Endometrial microvascular endothelial cells (primary cell): ENCODE data around the gene FCSK. TPM values are rescaled to one million over a fixed set of nuclear protein-coding genes. Genes with fewer than 3 reads are reported as not detected.
"Not testable (repeated sequence)": the region's sequence is repeated elsewhere in the genome, so short reads cannot be mapped to it uniquely, and the experiment has no call there.

Experiments
- in situ Hi-C: cut with HindIII; loops from 2 replicates; pipeline ENCODE4 v1.10.0; 2017; ENCODE audit warnings: low sequenced_read_pairs, low pct_unique_long_range_greater_than_20kb; ENCODE audit errors: inconsistent ontology term
- total RNA-seq: library from RNA; depleted of rRNA; stranded (reverse); fragments of >200 nt; gene quantifications from one replicate; pipeline ENCODE4 v1.2.3, GENCODE V29; 2015; ENCODE audit errors: inconsistent ontology term

Gene FCSK
- total RNA-seq, 1 donor from 2014 or later, result 8.2 TPM

DNA sequence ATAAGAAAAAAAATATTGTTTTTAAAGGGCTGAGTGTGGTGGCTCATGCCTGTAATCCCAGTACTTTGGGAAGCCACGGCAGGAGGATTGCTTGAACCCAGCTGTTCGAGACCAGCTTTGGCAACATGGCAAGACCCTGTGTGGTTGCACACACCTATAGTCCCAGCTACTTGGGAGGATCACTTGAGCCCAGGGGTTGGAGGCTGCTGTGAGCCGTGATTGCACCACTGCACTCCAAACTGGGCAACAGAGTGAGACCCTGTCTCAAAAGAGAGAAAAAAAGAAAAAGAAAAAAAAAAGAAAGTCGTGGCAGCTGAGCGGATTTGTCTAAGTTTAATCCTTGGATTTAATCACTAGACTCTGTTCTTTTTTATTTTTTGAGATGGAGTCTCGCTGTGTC is 6.3 kb upstream of the FCSK start:
- in situ Hi-C loops, result no loop called here

DNA sequence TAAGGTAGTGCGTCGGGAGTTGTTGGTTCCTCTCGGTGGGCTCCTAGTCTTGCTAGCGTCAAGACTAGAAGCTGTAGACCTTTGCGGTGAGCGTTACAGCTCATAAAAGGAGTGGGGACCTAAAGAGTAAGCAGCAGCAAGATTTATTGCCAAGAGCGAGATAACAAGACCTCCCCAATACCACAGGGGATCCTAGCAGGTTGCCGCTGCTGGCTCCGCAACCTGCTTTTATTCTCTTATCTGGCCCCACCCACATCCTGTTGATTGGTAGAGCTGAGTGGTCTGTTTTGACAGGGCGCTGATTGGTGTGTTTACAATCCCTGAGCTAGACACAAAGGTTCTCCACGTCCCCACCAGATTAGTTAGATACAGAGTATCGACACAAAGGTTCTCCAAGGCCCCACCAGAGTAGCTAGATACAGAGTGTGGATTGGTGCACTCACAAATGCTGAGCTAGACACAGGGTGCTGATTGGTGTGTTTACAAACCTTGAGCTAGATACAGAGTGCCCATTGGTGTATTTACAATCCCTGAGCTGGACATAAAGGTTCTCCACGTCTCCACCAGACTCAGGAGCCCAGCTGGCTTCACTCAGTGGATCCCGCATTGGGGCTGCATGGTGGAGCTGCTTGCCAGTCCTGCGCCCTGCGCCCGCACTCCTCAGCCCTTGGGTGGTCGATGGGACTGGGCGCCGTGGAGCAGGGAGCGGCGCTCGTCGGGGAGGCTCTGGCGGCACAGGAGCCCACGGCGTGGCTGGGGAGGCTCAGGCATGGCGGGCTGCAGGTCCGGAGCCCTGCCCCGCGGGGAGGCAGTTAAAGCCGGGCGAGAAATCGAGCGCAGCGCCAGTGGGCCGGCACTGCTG is 4.0 kb upstream of the FCSK start:
- in situ Hi-C loops, result not testable (repeated sequence)

DNA sequence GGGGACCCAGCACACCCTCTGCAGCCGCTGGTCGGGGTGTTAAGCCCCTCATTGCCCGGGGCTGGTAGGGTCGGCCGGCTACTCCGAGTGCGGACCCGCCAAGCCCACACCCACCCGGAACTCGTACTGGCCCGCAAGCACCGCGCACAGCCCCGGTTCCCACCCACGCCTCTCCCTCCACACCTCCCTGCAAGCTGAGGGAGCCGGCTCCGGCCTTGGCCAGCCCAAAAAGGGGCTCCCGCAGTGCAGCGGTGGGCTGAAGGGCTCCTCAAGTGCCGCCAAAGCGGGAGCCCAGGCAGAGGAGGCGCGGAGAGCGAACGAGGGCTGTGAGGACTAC is 3.4 kb upstream of the FCSK start:
- in situ Hi-C loops, result not testable (repeated sequence)

DNA sequence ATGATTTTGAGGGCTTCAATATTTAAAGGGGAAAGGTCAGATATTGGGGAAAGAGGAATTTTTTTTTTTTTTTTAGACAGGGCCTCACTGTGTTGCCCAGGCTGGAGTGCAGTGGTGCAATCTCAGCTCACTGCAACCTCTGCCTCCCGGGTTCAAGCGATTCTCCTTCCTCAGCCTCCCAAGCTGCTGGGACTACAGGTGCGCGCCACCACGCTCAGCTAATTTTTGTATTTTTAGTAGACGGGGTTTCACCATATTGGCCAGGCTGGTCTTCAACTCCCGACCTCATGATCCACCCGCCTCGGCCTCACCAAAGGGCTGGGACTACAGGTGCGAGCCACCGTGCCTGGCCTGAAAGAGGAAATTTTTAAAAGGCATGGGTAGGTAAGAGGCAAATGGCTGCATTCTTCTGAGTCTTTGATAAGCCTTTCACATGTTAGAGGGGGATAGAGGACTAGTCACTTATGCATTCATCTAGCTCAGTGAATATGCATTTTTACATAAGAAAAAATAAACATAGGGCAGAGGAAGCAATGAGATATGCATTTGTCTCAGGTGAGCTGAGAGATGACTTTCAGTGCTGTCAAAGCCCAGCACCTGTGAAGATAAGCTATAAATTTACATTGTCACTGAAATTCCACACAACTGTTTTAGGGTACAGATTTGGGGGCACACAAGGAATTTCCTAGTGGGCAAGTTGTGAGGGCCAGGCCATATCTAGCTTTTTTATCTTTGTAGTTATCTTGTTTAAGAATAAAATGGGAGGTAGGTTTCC is 1.1 kb upstream of the FCSK start:
- in situ Hi-C loops, result no loop called here

DNA sequence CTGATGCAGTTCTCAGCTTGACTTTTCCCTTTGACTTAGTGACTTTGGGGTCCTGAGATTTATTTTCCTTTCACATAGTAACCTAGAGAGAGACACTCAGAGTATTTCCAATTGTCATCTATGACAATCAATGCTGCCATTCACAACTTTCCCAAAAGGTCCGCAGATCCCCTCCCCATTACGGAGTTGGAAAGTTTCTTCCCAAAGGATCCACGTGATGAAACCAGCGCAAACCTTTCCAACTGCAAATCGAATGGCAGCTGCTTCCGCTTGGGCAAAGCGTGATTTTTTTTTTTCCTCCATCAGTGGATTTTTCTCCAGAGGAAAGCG is 538 bp upstream of the FCSK start:
- in situ Hi-C loops, result no loop called here

DNA sequence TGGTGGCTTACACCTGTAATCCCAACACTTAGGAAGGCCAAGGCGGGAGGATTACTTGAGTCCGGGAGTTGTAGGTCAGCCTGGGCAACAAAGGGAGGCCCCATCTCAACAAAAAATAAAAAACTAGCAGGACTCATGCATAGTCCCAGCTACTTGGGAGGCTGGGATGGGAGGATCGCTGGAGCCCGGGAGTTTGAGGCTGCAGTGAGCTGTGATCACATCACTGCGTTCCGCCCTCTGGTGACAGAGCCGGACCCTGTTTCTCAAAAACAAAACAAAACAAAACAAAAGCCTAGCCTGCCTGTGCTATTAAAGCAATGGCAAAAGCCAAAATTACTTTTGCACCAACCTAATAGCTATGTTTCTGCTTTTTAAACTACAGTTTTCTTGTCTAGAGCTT is 1.5 kb downstream of the FCSK start:
- in situ Hi-C loops, result no loop called here

DNA sequence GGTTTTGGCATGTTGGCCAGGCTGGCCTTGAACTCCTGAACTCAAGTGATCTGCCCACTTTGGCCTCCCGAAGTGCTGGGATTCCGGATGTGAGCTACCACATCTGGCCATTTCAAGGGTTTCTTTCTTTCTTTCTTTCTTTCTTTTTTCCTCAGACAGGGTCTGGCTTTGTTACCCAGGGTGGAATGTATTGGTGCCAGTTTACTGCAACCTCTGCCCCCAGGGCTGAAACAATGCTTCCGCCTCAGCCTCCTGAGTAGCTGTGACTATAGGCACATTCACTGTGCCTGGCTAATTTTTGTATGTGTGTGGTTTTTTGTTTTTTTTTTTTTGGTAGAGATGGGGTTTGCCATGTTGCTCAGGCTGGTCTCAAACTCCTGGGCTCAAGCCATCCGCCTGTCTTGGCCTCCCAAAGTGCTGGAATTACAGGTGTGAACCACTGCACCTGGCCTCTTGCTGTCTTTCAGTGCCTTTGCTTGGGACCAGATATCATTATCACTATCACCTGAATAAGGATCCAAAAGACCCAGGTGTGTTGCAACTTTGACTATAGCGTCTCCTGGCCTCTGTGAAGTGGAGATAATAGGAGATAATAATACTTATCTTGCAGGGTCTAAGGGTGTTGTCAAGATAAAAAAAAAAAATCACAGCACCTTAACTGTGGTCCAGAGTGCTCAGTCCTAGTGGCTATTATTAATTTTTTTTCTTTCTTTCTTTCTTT is 3.2 kb downstream of the FCSK start:
- in situ Hi-C loops, result no loop called here

DNA sequence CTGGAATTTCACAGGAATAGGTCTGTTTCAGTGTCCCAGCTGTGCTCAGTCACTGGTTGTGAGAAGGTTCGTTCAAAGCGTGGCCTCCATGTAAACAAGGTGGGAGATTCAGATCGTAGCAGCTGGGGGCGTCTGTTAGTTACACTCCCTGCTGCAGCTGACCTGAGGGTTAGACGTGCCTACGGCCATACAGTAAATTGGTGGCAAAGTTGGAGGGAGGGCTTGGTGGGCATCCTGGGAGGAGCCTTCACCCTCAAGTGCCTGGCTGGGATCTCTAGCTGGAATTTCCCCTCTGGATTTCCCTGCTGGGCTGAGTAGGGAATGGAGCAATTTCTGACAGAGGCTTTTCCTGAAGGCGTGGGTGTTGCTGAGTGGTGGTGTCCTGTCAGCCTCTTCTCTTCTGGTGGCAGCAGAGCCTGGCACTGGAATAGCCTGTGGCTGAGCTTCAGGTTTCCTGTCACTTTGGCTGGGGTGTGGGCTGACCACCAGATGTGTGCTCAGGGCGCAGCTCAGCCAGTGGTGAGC is 6.4 kb downstream of the FCSK start:
- in situ Hi-C loops, result no loop called here

DNA sequence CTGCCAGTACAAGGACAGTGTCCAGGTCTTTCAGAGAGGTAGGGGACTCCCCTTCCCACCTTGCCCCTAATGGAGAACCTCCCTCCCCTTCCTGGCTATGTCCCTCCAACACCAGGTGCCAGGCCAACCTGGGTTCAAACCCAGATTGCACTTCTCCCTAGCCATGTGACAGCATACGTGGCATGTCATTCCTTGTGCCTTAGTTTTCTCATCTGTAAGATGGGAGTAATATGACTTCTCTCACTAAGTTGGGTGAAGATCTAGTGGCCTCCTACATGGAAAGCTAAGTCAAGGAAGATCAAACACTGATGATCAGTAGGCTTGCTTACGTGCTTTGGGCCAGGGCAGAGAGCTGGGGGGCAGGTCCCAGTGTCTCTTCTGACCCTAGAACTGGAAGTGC is 8.8 kb downstream of the FCSK start:
- in situ Hi-C loops, result no loop called here

DNA sequence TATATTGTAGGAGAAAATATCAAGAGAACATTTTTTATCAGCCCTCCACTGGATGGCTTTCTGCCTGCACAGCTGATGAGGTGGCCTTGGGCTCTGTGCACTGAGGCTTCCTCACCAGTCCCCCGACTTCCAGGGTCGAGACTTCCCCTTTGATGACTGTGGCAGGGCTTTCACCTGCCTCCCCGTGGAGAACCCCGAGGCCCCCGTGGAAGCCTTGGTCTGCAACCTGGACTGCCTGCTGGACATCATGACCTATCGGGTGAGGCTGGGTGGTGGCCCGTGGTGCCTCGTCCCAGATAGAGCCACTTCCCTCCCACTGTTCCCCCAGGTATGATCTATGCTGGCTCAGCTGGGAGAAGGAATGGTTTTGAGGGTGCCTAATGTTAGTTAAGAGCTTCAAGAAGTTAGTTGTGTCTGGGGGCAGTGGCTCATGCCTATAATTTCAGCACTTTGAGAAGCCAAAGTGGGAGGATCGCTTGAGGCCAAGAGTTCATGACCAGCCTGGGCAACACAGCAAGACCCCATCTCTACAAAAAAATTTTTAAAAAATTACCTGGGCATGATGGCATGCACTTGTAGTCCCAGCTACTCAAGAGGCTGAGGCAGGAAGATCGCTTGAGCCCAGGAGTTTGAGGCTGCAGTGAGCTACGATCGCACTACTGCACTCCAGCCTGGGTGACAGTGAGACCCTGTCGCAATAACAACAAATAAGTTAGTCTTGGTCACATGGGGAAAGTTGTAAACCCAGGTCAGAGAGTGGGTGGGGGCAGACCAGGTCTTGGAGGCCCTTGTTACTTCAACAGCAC is 11.8 kb downstream of the FCSK start:
- in situ Hi-C loops, result no loop called here

DNA sequence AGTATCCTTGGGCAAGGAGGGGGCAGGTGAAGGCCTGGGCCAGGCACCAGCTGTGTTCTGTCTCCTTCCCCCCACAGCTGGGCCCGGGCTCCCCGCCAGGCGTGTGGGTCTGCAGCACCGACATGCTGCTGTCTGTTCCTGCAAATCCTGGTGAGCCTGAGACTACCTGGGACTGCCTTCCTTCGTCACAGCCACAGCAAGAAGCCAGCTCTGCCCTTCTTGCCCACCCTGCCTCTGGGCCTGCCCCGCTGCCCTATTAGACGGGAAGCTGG is 12.3 kb downstream of the FCSK start:
- in situ Hi-C loops, result no loop called here

DNA sequence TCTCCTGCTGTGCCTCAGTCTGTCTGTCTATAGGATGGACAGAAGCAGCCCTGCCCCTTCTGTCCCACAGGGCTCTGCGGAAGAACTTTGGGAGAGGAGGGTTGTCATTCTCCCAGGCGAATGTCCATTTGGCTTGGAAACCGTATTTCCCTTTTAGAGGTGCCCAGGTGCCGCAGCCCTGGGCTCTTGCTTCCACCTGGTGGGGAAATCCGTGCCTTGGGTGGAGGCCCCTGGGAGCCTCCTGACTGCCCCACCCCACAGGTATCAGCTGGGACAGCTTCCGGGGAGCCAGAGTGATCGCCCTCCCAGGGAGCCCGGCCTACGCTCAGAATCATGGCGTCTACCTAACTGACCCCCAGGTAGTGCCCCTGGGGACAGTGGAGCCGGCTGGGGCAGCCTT is 12.7 kb downstream of the FCSK start:
- in situ Hi-C loops, result no loop called here

DNA sequence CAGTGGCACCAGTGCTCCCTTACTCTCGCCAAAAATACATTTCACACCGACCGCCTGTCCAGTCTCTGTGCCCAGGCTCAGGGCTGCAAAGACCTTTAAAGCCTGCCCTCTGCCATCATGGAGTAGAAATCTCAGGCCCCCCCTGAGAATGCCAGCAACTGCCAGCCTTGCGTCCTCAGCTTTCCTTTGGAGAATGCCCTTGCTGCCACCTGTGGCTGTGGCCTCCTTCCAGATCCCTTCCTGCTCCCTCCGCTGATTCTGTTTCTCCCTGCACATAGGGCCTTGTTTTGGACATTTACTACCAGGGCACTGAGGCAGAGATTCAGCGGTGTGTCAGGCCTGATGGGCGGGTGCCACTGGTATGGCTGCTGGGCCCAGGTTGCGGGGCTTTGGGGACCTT is 13.2 kb downstream of the FCSK start:
- in situ Hi-C loops, result no loop called here

DNA sequence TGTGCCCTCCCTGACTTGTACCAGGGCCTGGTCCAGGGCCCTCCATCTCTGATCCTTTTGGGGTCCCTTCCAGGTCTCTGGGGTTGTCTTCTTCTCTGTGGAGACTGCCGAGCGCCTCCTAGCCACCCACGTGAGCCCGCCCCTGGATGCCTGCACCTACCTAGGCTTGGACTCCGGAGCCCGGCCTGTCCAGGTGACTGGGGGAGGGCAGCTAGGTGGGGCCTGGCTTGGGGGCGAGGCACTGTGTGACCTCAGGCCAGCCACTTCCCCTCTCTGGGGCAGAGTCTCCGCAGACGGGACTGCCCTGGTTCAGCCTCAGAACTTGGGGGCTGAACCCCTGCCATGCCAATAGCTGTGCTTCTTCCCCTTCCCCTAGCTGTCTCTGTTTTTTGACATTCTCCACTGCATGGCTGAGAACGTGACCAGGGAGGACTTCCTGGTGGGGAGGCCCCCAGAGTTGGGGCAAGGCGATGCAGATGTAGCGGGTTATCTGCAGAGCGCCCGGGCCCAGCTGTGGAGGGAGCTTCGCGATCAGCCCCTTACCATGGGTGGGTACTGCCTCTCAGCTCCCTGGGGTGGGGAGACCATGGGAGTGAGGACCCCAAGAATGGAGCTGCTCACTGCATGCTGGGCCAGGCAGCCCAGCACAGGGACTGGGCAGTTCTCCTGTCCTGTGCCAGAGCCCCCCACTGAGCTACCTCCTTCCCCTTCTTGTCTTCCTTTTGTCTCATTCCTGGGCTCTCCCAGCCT is 14.6 kb downstream of the FCSK start:
- in situ Hi-C loops, result no loop called here

DNA sequence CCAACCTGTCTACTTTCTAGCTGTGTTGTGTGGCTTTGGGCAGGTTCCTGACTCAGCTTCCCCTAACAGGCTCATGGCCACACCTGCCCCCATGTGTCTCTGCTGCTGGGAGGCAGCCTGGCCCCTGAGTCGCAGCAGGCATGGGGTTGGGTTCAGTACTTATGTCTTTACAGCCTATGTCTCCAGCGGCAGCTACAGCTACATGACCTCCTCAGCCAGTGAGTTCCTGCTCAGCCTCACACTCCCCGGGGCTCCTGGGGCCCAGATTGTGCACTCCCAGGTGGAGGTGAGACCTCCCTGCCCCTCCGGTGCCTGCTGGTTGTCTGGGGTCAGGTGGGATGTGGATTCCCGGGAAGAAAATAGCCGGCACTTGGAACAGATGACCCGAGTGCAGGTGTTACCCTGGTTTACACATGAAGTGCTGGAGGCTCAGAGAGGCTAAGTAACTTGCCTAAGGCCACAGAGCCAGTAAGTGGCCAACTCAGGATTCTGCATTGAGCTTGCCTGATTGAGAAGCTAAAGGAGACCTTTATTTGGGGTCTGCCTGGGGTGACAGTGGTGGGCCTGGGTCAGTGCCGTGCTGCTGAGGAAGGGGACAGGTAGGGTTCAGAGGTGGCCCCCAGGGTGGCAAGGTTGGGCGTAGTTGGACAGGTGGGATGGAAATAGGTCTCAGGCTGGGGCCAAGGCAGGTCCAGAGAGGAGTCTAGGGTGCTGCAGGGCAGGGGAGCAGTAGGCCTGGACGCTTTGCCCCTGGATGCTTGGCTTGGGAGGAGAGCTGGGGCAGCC is 15.9 kb downstream of the FCSK start:
- in situ Hi-C loops, result no loop called here

DNA sequence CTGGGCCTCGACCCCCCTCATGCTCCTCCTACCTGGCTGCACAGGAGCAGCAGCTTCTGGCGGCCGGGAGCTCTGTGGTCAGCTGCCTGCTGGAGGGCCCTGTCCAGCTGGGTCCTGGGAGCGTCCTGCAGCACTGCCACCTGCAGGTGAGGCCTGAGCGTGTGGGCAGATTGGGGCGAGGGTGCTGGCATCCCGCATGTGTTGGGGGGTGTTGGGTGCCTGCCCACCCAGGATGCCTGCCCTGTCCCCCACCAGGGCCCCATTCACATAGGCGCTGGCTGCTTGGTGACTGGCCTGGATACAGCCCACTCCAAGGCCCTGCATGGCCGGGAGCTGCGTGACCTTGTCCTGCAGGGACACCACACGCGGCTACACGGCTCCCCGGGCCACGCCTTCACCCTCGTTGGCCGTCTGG is 16.5 kb downstream of the FCSK start:
- in situ Hi-C loops, result no loop called here

DNA sequence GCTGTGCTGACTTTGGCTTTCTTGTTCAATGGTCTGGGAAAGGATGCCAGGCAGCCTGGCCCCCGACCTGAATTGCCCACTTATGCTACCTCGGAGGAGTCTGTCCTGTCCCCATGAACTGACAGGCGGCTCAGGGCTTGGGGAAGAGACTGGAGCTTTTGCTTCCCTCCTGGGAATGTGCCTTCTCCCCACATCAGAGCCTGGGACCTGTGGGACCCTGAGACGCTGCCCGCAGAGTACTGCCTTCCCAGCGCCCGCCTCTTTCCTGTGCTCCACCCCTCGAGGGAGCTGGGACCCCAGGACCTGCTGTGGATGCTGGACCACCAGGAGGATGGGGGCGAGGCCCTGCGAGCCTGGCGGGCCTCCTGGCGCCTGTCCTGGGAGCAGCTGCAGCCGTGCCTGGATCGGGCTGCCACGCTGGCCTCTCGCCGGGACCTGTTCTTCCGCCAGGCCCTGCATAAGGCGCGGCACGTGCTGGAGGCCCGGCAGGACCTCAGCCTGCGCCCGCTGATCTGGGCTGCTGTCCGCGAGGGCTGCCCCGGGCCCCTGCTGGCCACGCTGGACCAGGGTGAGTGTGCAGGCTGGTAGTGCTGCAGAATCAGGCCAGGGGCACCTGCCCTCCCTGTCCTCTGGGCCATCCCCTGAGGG is 18.5 kb downstream of the FCSK start:
- in situ Hi-C loops, result no loop called here
